ENCODE data around the gene KLHL36.

DNA sequence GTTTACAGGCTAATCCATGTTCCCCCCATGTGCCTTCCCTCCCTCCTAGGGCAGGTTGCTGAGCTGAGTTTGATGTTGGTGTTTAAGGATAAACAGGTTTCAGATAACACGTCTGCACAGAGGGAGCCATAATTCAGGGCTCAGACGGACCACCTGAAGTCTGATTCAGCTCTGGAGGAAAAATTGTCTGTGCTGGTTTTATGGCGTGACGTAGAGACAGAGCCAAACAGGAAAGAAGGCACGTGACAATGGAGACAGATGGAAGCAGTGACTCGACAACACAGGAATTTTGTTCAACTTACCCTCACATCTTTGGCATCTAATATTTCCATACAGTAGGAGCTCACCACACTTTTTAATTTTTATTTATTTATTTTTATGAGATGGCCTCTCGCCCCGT, 40.8 kb downstream of the KLHL36 start:
- TF ChIP-seq POLR2AphosphoS5 (IDR thresholded peaks at IDR 0.05) (no peak), POLR2A (IDR thresholded peaks at IDR 0.05) (no peak), EP300 (IDR thresholded peaks at IDR 0.05) (no peak)
- TF ChIP-seq, protein P1, sequence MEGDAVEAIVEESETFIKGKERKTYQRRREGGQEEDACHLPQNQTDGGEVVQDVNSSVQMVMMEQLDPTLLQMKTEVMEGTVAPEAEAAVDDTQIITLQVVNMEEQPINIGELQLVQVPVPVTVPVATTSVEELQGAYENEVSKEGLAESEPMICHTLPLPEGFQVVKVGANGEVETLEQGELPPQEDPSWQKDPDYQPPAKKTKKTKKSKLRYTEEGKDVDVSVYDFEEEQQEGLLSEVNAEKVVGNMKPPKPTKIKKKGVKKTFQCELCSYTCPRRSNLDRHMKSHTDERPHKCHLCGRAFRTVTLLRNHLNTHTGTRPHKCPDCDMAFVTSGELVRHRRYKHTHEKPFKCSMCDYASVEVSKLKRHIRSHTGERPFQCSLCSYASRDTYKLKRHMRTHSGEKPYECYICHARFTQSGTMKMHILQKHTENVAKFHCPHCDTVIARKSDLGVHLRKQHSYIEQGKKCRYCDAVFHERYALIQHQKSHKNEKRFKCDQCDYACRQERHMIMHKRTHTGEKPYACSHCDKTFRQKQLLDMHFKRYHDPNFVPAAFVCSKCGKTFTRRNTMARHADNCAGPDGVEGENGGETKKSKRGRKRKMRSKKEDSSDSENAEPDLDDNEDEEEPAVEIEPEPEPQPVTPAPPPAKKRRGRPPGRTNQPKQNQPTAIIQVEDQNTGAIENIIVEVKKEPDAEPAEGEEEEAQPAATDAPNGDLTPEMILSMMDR (IDR thresholded peaks at IDR 0.05) = no peak

All from upper lobe of left lung (tissue), 4 donors.